Stimulated activated CD4-positive, alpha-beta T cell treated with anti-CD3 and anti-CD28 coated beads, Interleukin-12 subunit alpha, Interleukin-12 subunit beta, amount 100 ng/mL, for 24 hours (primary cell): ENCODE results near the gene ARHGAP33.

Experiments
- DNase-seq, 2 experiments: peaks; one replicate each; pipeline ENCODE4 v3.0.0-alpha.2; 2020; ENCODE audit warnings: low read depth in 2 of 2

Gene ARHGAP33

GRCh38 chr19:35777961-35778360 is 2.6 kb downstream of the ARHGAP33 start:
- no peak for DNase-seq

GRCh38 chr19:35779033-35779432 is 3.7 kb downstream of the ARHGAP33 start:
- DNase-seq = no peak

- DNase-seq = no peak
These were observed 4.7 kb downstream of the ARHGAP33 start for GRCh38 chr19:35780058-35780457.

- DNase-seq = no peak
These were observed 5.4 kb downstream of the ARHGAP33 start for GRCh38 chr19:35780717-35781116.

GRCh38 chr19:35781650-35782049 is 6.3 kb downstream of the ARHGAP33 start:
- no peak for DNase-seq

- DNase-seq = no peak
These were observed 7.2 kb downstream of the ARHGAP33 start for GRCh38 chr19:35782589-35782988.

GRCh38 chr19:35783469-35784434 is 8.4 kb downstream of the ARHGAP33 start:
- no peak for DNase-seq

GRCh38 chr19:35784503-35785338 is 9.4 kb downstream of the ARHGAP33 start:
- DNase-seq = no peak

- DNase-seq = no peak
These were observed 9.9 kb downstream of the ARHGAP33 start for GRCh38 chr19:35785339-35785627.

- no peak for DNase-seq
These were observed 11.2 kb downstream of the ARHGAP33 start for GRCh38 chr19:35786299-35787160.

- no peak for DNase-seq
These were observed 11.9 kb downstream of the ARHGAP33 start for GRCh38 chr19:35787227-35787799.

GRCh38 chr19:35788205-35788960 is 13.0 kb downstream of the ARHGAP33 start:
- DNase-seq = no peak

GRCh38 chr19:35789195-35789977 is 14.0 kb downstream of the ARHGAP33 start:
- no peak for DNase-seq

- DNase-seq = no peak
These were observed 14.9 kb downstream of the ARHGAP33 start for GRCh38 chr19:35789978-35790944.

- DNase-seq = no peak
These were observed 15.8 kb downstream of the ARHGAP33 start for GRCh38 chr19:35790981-35791813.

GRCh38 chr19:35791814-35792279 is 16.5 kb downstream of the ARHGAP33 start:
- DNase-seq = no peak

- DNase-seq = no peak
These were observed 16.9 kb downstream of the ARHGAP33 start for GRCh38 chr19:35792312-35792711.

GRCh38 chr19:35792888-35793287 is 17.5 kb downstream of the ARHGAP33 start:
- DNase-seq = no peak
